GM18873 (cell line): ENCODE data around the gene ABCA2.

Experiments
- ATAC-seq: cut with Tn5 transposase; IDR thresholded peaks from one replicate; pipeline ENCODE4 v1.9.1; 2021; ENCODE audit warnings: mild to moderate bottlenecking, moderate library complexity, moderate number of reproducible peaks; ENCODE audit not compliant: unreplicated experiment, low FRiP score

ABCA2 gene

GRCh38 chr9:136968333-136969127, 59.5 kb downstream of the ABCA2 start:
- ATAC-seq = no peak

DNA sequence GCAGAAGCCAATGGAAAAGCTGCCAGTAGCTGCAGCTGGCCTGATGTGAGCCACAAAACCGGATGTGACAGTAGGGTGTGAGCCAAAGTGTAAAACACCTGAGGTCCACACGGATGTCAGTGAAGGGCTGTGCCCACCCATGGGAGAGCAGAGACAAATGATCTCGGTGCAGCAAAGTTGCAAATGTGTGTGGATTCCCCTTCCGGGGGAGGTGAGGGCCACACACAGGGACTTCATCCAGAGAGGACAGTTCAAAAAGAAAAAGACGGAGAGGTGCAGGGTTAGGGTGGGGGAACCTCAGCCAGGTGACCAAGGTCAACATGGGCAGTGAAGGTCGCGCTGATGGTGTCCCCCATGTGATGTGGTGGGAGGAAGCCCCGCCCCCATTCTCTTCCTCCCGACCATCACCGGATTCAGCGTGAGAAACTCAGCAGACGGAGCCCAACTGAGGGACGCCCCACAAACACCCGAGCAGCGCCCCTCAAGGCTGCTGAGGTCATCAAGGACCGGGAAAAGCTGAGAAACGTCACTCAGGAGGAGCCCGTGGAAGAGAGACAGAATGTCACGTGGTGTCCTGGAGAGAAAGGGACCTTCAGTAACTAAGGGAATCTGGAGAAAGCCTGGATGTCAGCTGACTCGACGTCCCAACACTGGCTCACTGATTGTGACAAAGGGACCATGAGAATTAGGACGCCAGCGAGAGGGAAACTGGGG, 62.1 kb downstream of the ABCA2 start:
- no peak for ATAC-seq

- ATAC-seq = no peak
Observed at GRCh38 chr9:136964833-136965422, 63.1 kb downstream of the ABCA2 start.

DNA sequence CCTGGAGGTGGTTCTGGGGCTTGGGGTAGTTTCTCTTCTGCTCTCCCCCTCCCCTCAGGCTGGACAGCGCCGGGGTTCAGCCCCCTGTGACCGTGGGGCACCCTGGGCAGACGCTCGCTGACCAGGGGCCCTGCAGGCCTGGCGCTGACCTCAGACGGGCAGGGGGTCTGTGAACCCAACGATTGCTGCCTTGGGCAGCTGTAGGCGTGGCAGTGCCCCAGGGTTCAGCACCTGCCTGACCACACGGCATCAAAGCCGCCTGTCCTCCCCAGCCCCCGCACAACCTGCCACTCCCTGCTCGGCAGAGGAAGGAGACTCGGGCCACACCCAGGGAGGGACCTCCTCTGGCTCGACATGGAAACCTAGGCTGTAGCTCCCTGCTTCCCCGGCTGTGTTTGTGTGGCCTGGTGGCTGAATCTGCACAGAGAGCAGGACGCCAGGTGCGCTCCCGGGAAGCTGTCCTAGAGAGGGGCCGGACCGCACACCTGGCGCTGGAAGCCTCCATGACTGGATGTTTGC, 63.8 kb downstream of the ABCA2 start:
- ATAC-seq = no peak

DNA sequence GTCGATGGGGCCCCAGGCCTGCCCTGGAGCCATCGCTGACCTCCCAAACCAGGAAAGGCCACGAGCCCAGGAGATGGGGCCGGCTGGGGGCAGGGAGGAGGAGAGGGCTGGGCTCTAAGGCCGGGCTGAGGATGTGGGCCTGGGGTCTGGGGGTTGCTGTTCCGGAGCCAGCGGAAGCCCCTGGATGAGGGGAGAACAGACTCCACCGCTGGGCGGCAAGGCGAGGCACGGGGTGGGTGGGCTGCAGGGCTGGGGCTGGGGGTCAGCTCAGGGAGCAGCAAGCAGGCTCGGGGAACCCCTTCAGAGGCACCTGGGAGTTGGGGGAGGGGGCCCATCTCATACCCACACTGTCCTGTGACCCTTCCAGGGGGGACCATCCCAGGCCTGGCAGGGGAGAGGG, 64.3 kb downstream of the ABCA2 start:
- ATAC-seq = no peak

GRCh38 chr9:136963341-136963740, 64.7 kb downstream of the ABCA2 start:
- ATAC-seq = no peak

- ATAC-seq = no peak
Observed at GRCh38 chr9:136962701-136963248, 65.3 kb downstream of the ABCA2 start.

DNA sequence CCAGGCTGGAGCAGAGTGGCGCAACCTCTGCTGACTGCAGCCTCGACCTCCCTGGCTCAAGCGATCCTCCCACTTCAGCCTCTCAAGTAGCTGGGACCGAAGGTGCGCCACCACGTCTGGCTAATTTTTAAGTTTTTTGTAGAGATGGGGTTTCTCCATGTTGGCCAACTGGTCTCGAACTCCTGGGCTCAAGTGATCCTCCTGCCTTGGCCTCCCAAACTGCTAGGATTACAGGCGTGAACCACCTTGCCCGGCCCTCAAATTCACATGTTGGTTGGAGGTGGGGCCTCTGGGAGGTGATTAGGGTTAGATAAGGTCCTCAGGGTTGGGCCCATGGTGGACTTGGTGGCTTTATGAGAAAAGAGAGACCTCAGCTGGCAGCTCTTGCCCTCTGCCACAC, 65.9 kb downstream of the ABCA2 start:
- no peak for ATAC-seq

GRCh38 chr9:136961279-136962065, 66.6 kb downstream of the ABCA2 start:
- ATAC-seq = no peak

DNA sequence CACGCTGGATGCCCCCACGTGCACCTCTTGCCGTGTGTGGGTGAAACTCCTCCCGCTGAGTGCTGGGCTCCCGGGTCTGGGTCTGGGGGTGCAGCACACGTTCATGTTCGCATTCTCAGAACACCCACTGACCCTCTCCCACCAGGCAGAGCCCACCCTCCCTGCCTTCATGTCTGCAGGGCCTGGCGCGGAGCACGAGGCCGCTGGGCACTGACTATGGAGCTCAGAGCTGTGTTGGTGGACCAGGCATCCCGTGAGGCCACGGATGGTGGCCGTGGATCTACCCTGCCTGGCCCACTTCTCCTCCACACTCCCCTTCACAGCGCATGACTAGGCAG, 67.1 kb downstream of the ABCA2 start:
- ATAC-seq = no peak

- no peak for ATAC-seq
Observed at GRCh38 chr9:136960212-136960937, 67.7 kb downstream of the ABCA2 start.

DNA sequence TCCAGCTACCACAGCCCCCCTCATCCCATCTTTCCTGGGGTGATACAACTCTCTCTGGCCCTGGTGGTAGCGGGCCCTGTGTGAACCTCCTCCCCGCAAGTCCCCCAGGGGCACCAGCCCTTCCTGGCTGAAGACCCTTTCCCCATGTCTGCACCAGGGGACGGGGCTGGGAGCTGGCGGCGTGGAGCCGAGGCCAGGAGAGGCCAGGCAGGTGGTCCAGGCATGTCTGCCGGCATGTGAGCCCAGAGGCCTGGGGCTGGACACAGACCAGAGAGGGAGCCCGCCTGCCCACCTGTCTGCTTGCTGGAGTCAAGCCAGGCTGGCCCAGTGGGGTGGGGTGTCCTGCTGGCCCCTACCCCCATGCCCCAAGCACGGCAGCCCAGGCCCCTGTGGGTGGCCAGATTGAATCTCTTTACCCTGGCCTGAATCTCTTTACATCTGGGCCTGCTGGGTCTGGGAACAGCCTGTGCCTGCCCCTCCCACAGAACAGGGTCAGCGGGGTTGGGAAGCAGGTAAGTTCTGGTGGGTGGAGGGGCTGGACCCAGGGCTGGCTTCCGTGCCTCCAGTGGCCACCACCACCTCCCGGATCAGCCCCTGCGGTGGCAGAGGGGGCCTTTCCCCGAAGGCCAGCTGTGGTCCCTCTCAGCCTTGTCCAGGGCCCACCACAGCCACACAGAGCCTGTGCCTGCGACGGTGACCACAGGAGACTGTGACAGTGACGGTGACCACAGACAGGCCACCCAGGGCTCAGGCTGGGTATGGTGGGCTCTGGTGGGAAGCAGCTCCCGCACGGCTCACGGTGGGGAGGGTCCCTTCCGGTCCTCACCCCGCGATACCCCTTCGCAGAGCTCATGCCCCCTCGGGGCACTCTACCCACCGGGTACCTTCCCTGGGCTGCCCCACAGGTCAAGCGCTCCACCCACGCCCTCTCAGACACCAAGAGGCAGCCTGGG, 68.9 kb downstream of the ABCA2 start:
- ATAC-seq = no peak

- no peak for ATAC-seq
Observed at GRCh38 chr9:136958473-136958872, 69.6 kb downstream of the ABCA2 start.

- ATAC-seq = no peak
Observed at GRCh38 chr9:136957901-136958300, 70.1 kb downstream of the ABCA2 start.

GRCh38 chr9:136957461-136957860, 70.6 kb downstream of the ABCA2 start:
- no peak for ATAC-seq
